ENCODE data around the gene RHBDF1.

DNA sequence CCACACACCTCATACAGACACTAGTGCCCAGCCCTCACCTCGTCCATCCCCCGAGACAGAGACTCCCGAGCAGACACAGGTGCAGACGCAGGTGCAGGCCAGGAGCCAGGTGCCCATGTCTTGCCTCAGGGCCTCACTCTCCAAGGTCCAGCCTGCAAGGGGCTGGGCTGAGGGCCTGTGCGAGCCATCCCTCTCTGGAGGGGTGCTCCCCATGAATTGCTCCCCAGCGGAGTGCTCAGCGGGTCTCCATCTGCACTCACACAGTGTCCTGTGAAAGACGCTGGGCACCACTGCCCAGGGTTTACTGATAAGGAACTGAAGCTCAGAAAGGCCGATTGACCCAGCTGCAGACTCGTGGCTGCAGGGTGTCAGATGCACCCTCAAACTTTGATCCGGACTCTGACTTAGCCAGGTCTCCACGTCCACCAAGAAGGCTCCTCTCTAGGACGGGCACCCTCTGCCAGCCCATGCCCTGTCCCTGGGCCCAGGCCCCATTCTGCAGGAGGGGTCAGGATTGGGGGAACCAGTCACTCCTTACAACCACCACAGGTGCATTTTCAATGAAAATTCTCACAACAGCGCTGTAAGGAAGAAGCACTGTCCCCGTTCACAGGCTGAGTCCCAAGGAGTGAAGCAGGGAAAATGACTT, 36.0 kb downstream of the RHBDF1 start:
- TF ChIP-seq CTCF (conservative IDR thresholded peaks at IDR 0.05) (no peak), EZH2 (IDR thresholded peaks at IDR 0.05; ENCODE audit: low read depth) (no peak)

Data from PC-9 (cell line).